ENCODE results near the gene UBASH3B.

Gene UBASH3B

GRCh38 chr11:122813894-122814270 is 158.4 kb downstream of the UBASH3B start:
- Histone ChIP-seq H3K4me3 (replicated peaks; ENCODE audit: insufficient read depth, low read length) (no peak overlapping the region), H3K27me3 (ENCODE audit: insufficient read depth, poor library complexity, severe bottlenecking) (no peaks in the 10 kb centered on the region), H3K27ac (replicated peaks) (no peak overlapping the region)
- no peak for TF ChIP-seq POLR2AphosphoS5 (IDR thresholded peaks at IDR 0.05; ENCODE audit: low read depth)
- DNase-seq (ENCODE audit: low read depth in 1 of 2, low spot score in 1 of 2): no peak

- H3K27me3 ChIP-seq (ENCODE audit: insufficient read depth, poor library complexity, severe bottlenecking): no peaks in the 10 kb centered on the region
- no peak for DNase-seq (ENCODE audit: low read depth in 1 of 2, low spot score in 1 of 2)
- no peak overlapping the region for H3K27ac ChIP-seq (replicated peaks)
- H3K4me3 ChIP-seq (replicated peaks; ENCODE audit: insufficient read depth, low read length): no peak overlapping the region
- TF ChIP-seq CTCF (IDR thresholded peaks at IDR 0.05; ENCODE audit: insufficient read depth, low read length) (no peak), REST (IDR thresholded peaks at IDR 0.05; ENCODE audit: insufficient replicate concordance, low read depth) (no peak), GABPA (IDR thresholded peaks at IDR 0.05; ENCODE audit: low read depth) (no peak), SPI1 (IDR thresholded peaks at IDR 0.05; ENCODE audit: borderline replicate concordance, low read depth) (no peak), POLR2AphosphoS5 (IDR thresholded peaks at IDR 0.05; ENCODE audit: low read depth) (no peak)
These were observed 158.9 kb downstream of the UBASH3B start for GRCh38 chr11:122814401-122814800.

- DNase-seq (ENCODE audit: low read depth in 1 of 2, low spot score in 1 of 2): no peak
- Histone ChIP-seq H3K27ac (replicated peaks) (no peak overlapping the region), H3K27me3 (ENCODE audit: insufficient read depth, poor library complexity, severe bottlenecking) (no peaks in the 10 kb centered on the region), H3K4me3 (replicated peaks; ENCODE audit: insufficient read depth, low read length) (no peak overlapping the region)
- no peak for TF ChIP-seq REST (IDR thresholded peaks at IDR 0.05; ENCODE audit: insufficient replicate concordance, low read depth)
- TF ChIP-seq POLR2AphosphoS5 (IDR thresholded peaks at IDR 0.05; ENCODE audit: low read depth): no peak
- no peak for TF ChIP-seq SPI1 (IDR thresholded peaks at IDR 0.05; ENCODE audit: borderline replicate concordance, low read depth)
- no peak for TF ChIP-seq CTCF (IDR thresholded peaks at IDR 0.05; ENCODE audit: insufficient read depth, low read length)
- no peak for TF ChIP-seq GABPA (IDR thresholded peaks at IDR 0.05; ENCODE audit: low read depth)
These were observed 160.4 kb downstream of the UBASH3B start for GRCh38 chr11:122815900-122816299.

- TF ChIP-seq REST (IDR thresholded peaks at IDR 0.05; ENCODE audit: insufficient replicate concordance, low read depth): no peak
- no peak for TF ChIP-seq GABPA (IDR thresholded peaks at IDR 0.05; ENCODE audit: low read depth)
- no peak for TF ChIP-seq SPI1 (IDR thresholded peaks at IDR 0.05; ENCODE audit: borderline replicate concordance, low read depth)
- no peak for TF ChIP-seq CTCF (IDR thresholded peaks at IDR 0.05; ENCODE audit: insufficient read depth, low read length)
- TF ChIP-seq POLR2AphosphoS5 (IDR thresholded peaks at IDR 0.05; ENCODE audit: low read depth): no peak
- Histone ChIP-seq H3K27me3 (ENCODE audit: insufficient read depth, poor library complexity, severe bottlenecking) (no peaks in the 10 kb centered on the region), H3K27ac (replicated peaks) (no peak overlapping the region), H3K4me3 (replicated peaks; ENCODE audit: insufficient read depth, low read length) (no peak overlapping the region)
- no peak for DNase-seq (ENCODE audit: low read depth in 1 of 2, low spot score in 1 of 2)
These were observed 161.4 kb downstream of the UBASH3B start for GRCh38 chr11:122816761-122817520.

Measured in HL-60 (cell line).